HepG2 (cell line): ENCODE data around the gene RAN. TPM values are rescaled to one million over a fixed set of nuclear protein-coding genes. Genes with fewer than 3 reads are reported as not detected.

Experiments
- ARNTL ChIP-seq: sonication (generic); formaldehyde crosslinking; IDR thresholded peaks from 2 replicates; pipeline ENCODE4 v1.4.0; 2020; ENCODE audit warnings: mild to moderate bottlenecking, missing genetic modification reagents
- ATF4 ChIP-seq, 2 experiments: fragments of 450-650 bp in 1 of 2; sonication (generic) in 1 of 2; formaldehyde crosslinking; IDR thresholded peaks; 2 replicates each; pipeline versions ENCODE4 v1.5.0 to v1.8.0; 2020 to 2022; ENCODE audit warnings: mild to moderate bottlenecking in 1 of 2, missing genetic modification reagents in 1 of 2
- BCL6 ChIP-seq: IDR thresholded peaks from 2 replicates; pipeline ENCODE4 v1.6.1; 2016; ENCODE audit warnings: missing genetic modification reagents, missing compliant biosample characterization
- BORCS8-MEF2B ChIP-seq: sonication (generic); formaldehyde crosslinking; IDR thresholded peaks from 2 replicates; pipeline ENCODE4 v1.8.0; 2022; ENCODE audit warnings: mild to moderate bottlenecking, missing genetic modification reagents
- CENPX ChIP-seq: sonication (generic); formaldehyde crosslinking; IDR thresholded peaks from 2 replicates; pipeline ENCODE4 v1.9.0; 2021; ENCODE audit warnings: mild to moderate bottlenecking, missing genetic modification reagents, moderate library complexity
- CHD2 ChIP-seq: IDR thresholded peaks from 2 replicates; pipeline ENCODE4 v1.6.1; 2011; ENCODE audit warnings: low read depth, low read length, improper control_type of control experiment
- CREB1 ChIP-seq, 2 experiments: fragments of 450-650 bp in 1 of 2; IDR thresholded peaks; 2 replicates each; pipeline ENCODE4 v1.6.1; 2016 to 2017; ENCODE audit warnings: control low read depth in 1 of 2, mild to moderate bottlenecking in 1 of 2, missing compliant biosample characterization in 1 of 2, missing genetic modification characterization in 1 of 2
- EP300 ChIP-seq, 3 experiments: sonication (generic) in 1 of 3; formaldehyde crosslinking in 1 of 3; IDR thresholded peaks; 2 replicates each; pipeline versions ENCODE4 v1.5.1 to v1.6.1; 2011 to 2020; ENCODE audit warnings: low read depth in 2 of 3, low read length in 2 of 3, borderline replicate concordance in 1 of 3, improper control_type of control experiment in 1 of 3, mild to moderate bottlenecking in 1 of 3, missing genetic modification reagents in 1 of 3, moderate library complexity in 1 of 3
- GFI1 ChIP-seq: sonication (generic); formaldehyde crosslinking; IDR thresholded peaks from 2 replicates; pipeline ENCODE4 v1.5.0; 2020; ENCODE audit warnings: missing genetic modification reagents, mild to moderate bottlenecking, borderline replicate concordance
- RBM39 ChIP-seq: fragments of 200-400 bp; formaldehyde crosslinking; IDR thresholded peaks from one replicate; pipeline ENCODE4 v1.6.1; 2018; ENCODE audit warnings: antibody characterized with exemption, mild to moderate bottlenecking, low read depth, low read length; ENCODE audit not compliant: poor library complexity, severe bottlenecking
- RERE ChIP-seq: IDR thresholded peaks from 2 replicates; pipeline ENCODE4 v1.6.1; 2016; ENCODE audit warnings: low read depth, missing genetic modification reagents, missing compliant biosample characterization
- RFX5 ChIP-seq: IDR thresholded peaks from 2 replicates; pipeline ENCODE4 v1.6.1; 2011; ENCODE audit warnings: low read depth, low read length, improper control_type of control experiment
- RFXAP ChIP-seq: sonication (generic); formaldehyde crosslinking; IDR thresholded peaks from 2 replicates; pipeline ENCODE4 v1.4.0; 2020; ENCODE audit warnings: missing genetic modification reagents, borderline replicate concordance
- SETDB1 ChIP-seq: sonication (generic); formaldehyde crosslinking; IDR thresholded peaks from 2 replicates; pipeline ENCODE4 v1.5.1; 2020; ENCODE audit warnings: missing genetic modification reagents, mild to moderate bottlenecking, borderline replicate concordance
- SP4 ChIP-seq: sonication (generic); formaldehyde crosslinking; IDR thresholded peaks from 2 replicates; pipeline ENCODE4 v1.8.1; 2023; ENCODE audit warnings: mild to moderate bottlenecking, missing genetic modification reagents
- TEAD2 ChIP-seq: sonication (generic); formaldehyde crosslinking; IDR thresholded peaks from 2 replicates; pipeline ENCODE4 v1.9.0; 2021; ENCODE audit warnings: missing genetic modification reagents
- THAP11 ChIP-seq: IDR thresholded peaks from 2 replicates; pipeline ENCODE4 v1.6.1; 2016; ENCODE audit warnings: missing biosample characterization, missing genetic modification reagents
- ZNF253 ChIP-seq: sonication (generic); formaldehyde crosslinking; IDR thresholded peaks from 2 replicates; pipeline ENCODE4 v1.8.0; 2022; ENCODE audit warnings: mild to moderate bottlenecking, missing genetic modification reagents, borderline replicate concordance
- ZNF44 ChIP-seq: sonication (generic); formaldehyde crosslinking; IDR thresholded peaks from 2 replicates; pipeline ENCODE4 v1.5.1; 2020; ENCODE audit warnings: mild to moderate bottlenecking, missing genetic modification reagents
- ZNF616 ChIP-seq: sonication (generic); formaldehyde crosslinking; IDR thresholded peaks from 2 replicates; pipeline ENCODE4 v1.5.0; 2020; ENCODE audit warnings: low read depth, mild to moderate bottlenecking, missing genetic modification reagents
- ZNF639 ChIP-seq: conservative IDR thresholded peaks from 2 replicates; pipeline ENCODE4 v1.6.1; 2018; ENCODE audit warnings: missing genetic modification reagents
- polyA plus RNA-seq, 8 experiments: library from polyadenylated mRNA; depleted of rRNA in 3 of 8; stranded (reverse) in 7 of 8; unstranded in 1 of 8; fragments of >200 nt; fragmentation: Illumina TruSeq in 4 of 8; extraction: Trizol in 4 of 8; gene quantifications; 2 replicates each; pipeline versions ENCODE4 v1.2.1 to v1.2.3, GENCODE V29; 2011 to 2016; ENCODE audit warnings: low read depth in 4 of 8, missing spikeins in 1 of 8, mixed read lengths in 1 of 8; ENCODE audit not compliant: insufficient read depth in 1 of 8
- total RNA-seq, 5 experiments: library from RNA; depleted of rRNA; stranded (reverse); fragments of >200 nt; fragmentation: Illumina TruSeq; extraction: Trizol; gene quantifications; 2 replicates each; pipeline ENCODE4 v1.2.3, GENCODE V29; 2016; ENCODE audit warnings: low read depth in 1 of 5

Gene RAN
- total and polyA plus RNA-seq, 2 of the 13 experiments (the other 11 are each of a cell fraction or from before 2014, with no cell fraction given): 1,335 to 1,630 TPM

- no peak for TF ChIP-seq CHD2
- no peak; a peak in 1 of 4 replicates for TF ChIP-seq ATF4 (CRISPR knock-in tag; IDR thresholded peaks at IDR 0.05)
- peak; percentile 57; the same call in 1 of the 2 replicates for TF ChIP-seq RFXAP
- 0 out of 2 replicates have a peak, but pooled peaks have one; percentile 20 for TF ChIP-seq THAP11
- no peak for TF ChIP-seq CREB1 (IDR thresholded peaks at IDR 0.05)
- TF ChIP-seq CREB1 (CRISPR knock-in tag; IDR thresholded peaks at IDR 0.05): no peak
- peak; percentile 57; the same call in 1 of the 2 replicates for TF ChIP-seq ZNF616 (CRISPR knock-in tag)
- TF ChIP-seq GFI1 (CRISPR knock-in tag): no peak; the same call in 1 of the 2 replicates
- peak; percentile 12 for TF ChIP-seq RBM39
- TF ChIP-seq RERE (CRISPR knock-in tag): no peak
- TF ChIP-seq EP300 (IDR thresholded peaks at IDR 0.05; ENCODE audit: low read depth in 2 of 2, low read length in 2 of 2): no peak
- TF ChIP-seq EP300 (CRISPR knock-in tag; IDR thresholded peaks at IDR 0.05; ENCODE audit: borderline replicate concordance): 0 out of 2 replicates have a peak, but pooled peaks have one; percentile 25
- peak; percentile 77; the same call in 1 of the 2 replicates for TF ChIP-seq TEAD2 (CRISPR knock-in tag)
- TF ChIP-seq ZNF44 (CRISPR knock-in tag): no peak
- TF ChIP-seq SP4 (CRISPR knock-in tag): peak; percentile 83
- no peak for TF ChIP-seq ZNF253 (CRISPR knock-in tag)
- no peak for TF ChIP-seq ARNTL (CRISPR knock-in tag)
- TF ChIP-seq RFX5: no peak
- no peak for TF ChIP-seq BCL6 (CRISPR knock-in tag)
- peak; percentile 32; the same call in 1 of the 2 replicates for TF ChIP-seq ZNF639 (CRISPR knock-in tag)
- no peak for TF ChIP-seq BORCS8-MEF2B (CRISPR knock-in tag)
- no peak for TF ChIP-seq CENPX (CRISPR knock-in tag)
- no peak for TF ChIP-seq SETDB1 (CRISPR knock-in tag)
Measured at GRCh38 chr12:130871286-130872178, at the start of gene RAN (continued).
